A549 treated with AZD2906 at 1 μM for 4 hours (cell line): ENCODE measurements around the gene TOMM20. TPM values are rescaled to one million over a fixed set of nuclear protein-coding genes. Genes with fewer than 3 reads are reported as not detected.

ENCODE experiments used
- total RNA-seq: library from RNA; stranded (reverse); fragments of 200-300 nt; extraction: Qiagen RNA extraction; gene quantifications from 5 replicates; pipeline ENCODE4 v1.2.3, GENCODE V29; 2022

Gene TOMM20
- total RNA-seq = 102 to 125 TPM (median 105 TPM) in 5 replicates

GRCh38 chr1:235128456-235129328 lies at the start of gene TOMM20:
TSS of gene TOMM20 (minus strand) at chr1:235128837. CDS start at chr1:235128715, 122 bp downstream.

GRCh38 chr1:235160957-235161684 lies 32.5 kb upstream of the TOMM20 start, which contains the start of gene RBM34:
TSS of gene RBM34 (minus strand) at chr1:235161250. CDS start at chr1:235161226, 24 bp downstream.

Other genes starting within 250 kb of the TOMM20 start
- 62.9 to 71.4 TPM (median 64.3 TPM) in 5 replicates for gene RBM34, start 32.4 kb upstream of the TOMM20 start, total RNA-seq
- gene ARID4B, start 199.3 kb upstream of the TOMM20 start, total RNA-seq = 12.0 to 19.4 TPM (median 13.2 TPM) in 5 replicates
- gene GGPS1, start 199.7 kb upstream of the TOMM20 start, total RNA-seq = 15.8 to 21.3 TPM (median 17.1 TPM) in 5 replicates
- 38.3 to 48.7 TPM (median 44.9 TPM) in 5 replicates for gene TBCE, start 238.6 kb upstream of the TOMM20 start, total RNA-seq